NOMO-1 (cell line): ENCODE results near the gene GPR142.
"Not testable (repeated sequence)": the region's sequence is repeated elsewhere in the genome, so short reads cannot be mapped to it uniquely, and the experiment has no call there.

Source experiments
- DNase-seq, 2 experiments: peaks; one replicate each; lab custom pipeline; 2025; ENCODE audit not compliant: unreplicated experiment in 2 of 2; lab: John Stamatoyannopoulos, UW

GPR142 gene

GRCh38 chr17:74390680-74391653, 23.7 kb downstream of the GPR142 start:
- DNase-seq, result no peak

- peak in 1 of 2 experiments; percentile 29 for DNase-seq
Observed at GRCh38 chr17:74391771-74392170, 24.5 kb downstream of the GPR142 start.

- no peak for DNase-seq
Observed at GRCh38 chr17:74392848-74393247, 25.5 kb downstream of the GPR142 start.

DNA sequence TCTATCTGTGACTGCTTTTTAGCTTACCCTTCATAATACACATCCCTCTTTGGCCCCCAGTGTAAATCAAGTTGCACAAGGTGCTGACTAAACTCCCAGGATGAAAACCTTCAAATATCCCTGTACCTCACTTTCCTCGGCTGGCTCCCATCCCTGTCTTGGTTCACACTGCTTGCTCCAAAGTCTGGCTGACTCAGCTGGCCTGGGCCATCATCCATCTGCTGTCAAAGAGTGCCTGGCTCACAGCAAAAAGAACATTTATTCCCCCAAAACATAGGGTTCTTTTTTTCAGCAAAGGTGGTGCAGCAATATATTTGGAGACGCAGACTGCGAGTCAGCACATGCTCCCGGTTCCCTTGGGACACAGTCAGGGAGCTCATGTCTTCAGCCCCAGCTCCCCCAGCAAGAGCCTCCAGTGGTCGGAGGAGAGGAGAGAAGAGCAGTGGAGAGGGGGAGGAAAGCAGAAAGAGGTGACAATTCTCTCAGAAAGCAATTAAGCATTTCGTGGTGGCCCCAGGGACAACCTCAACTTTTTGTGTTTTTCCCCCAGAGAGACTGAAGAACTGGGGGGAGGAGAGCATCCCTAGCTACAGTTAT, 26.1 kb downstream of the GPR142 start:
- DNase-seq, result no peak

- no peak for DNase-seq
Observed at GRCh38 chr17:74394275-74394950, 27.1 kb downstream of the GPR142 start.

GRCh38 chr17:74394977-74395376, 27.7 kb downstream of the GPR142 start:
- no peak for DNase-seq

GRCh38 chr17:74396567-74396966, 29.3 kb downstream of the GPR142 start:
- no peak for DNase-seq

DNA sequence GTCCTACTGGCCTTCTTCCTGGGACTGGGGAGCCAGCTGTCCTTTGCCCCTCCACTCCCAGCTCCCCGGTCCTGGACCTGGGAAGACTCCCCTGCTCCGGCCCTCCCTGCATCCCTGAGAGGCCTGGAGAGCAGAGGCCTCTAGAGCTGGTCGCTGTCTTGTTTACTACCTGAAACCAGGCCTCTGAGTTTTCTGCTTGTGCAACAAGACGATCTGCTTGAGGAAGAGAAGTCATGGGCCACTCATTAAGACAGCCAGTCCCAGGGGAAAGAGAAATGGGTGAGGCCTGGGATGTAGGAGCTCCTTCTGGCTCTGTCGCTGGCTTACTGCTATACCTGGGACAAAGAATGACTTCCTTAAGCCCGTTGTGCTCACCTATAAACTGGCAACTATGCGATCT, 34.7 kb downstream of the GPR142 start:
- no peak for DNase-seq

GRCh38 chr17:74403512-74404137, 36.3 kb downstream of the GPR142 start:
- no peak for DNase-seq

DNA sequence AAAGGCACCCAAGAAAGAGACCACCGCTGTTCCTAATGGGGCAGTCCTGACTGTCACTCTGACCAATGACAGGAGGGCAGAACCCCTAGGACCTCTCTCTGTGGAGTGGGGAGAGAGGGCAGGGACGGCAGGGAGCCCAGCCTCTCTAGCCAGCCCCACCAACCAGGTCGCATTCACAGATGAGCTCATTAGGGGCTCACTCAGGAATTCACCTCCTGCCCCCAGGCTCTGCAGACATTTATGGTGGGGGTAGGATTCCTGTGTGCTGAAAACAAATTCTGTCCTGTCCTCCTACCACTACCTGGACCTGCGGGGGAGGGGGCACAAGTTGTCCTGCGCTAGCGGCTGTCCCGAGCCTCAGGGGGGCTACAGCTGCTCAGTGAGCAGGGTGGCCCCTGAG, 36.9 kb downstream of the GPR142 start:
- no peak for DNase-seq

GRCh38 chr17:74404789-74405188, 37.5 kb downstream of the GPR142 start:
- DNase-seq, result no peak

- DNase-seq, result not testable (repeated sequence)
Observed at GRCh38 chr17:74405311-74405710, 38.0 kb downstream of the GPR142 start.

GRCh38 chr17:74407384-74407783, 40.1 kb downstream of the GPR142 start:
- no peak for DNase-seq

GRCh38 chr17:74408262-74408661, 41.0 kb downstream of the GPR142 start:
- DNase-seq, result no peak

GRCh38 chr17:74408815-74409214, 41.5 kb downstream of the GPR142 start:
- DNase-seq, result no peak

- no peak for DNase-seq
Observed at GRCh38 chr17:74410001-74410443, 42.7 kb downstream of the GPR142 start.

GRCh38 chr17:74412581-74412980, 45.3 kb downstream of the GPR142 start:
- no peak for DNase-seq

GRCh38 chr17:74413491-74413890, 46.2 kb downstream of the GPR142 start:
- DNase-seq, result no peak

DNA sequence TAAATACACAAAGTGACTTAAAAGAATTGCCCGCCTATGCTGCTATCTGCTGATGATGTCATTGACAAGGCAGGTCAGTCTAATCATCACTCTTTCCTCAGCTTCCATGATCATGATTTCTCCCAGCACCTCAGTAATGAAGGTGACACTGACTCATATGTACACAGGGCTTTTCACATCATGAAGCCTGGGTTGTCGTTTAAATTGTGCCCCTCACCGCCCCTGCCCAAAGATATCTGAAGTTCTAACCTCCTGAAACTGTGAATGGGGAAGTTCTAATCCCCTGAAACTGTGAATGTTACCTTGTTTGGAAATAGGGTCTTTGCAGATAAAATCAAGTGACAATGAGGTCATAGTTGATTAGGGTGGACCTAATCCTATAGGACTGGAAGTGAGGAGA, 47.2 kb downstream of the GPR142 start:
- DNase-seq, result peak in 1 of 2 experiments; percentile 19

- no peak for DNase-seq
Observed at GRCh38 chr17:74415608-74416396, 48.5 kb downstream of the GPR142 start.
